T1000 (cell line): ENCODE data around the gene BMP7.
"Not testable (repeated sequence)": the region's sequence is repeated elsewhere in the genome, so short reads cannot be mapped to it uniquely, and the experiment has no call there.

ENCODE experiments used
- DNase-seq: peaks from one replicate; lab custom pipeline; 2025; ENCODE audit warnings: mixed read lengths; lab: John Stamatoyannopoulos, UW

BMP7 gene

DNA sequence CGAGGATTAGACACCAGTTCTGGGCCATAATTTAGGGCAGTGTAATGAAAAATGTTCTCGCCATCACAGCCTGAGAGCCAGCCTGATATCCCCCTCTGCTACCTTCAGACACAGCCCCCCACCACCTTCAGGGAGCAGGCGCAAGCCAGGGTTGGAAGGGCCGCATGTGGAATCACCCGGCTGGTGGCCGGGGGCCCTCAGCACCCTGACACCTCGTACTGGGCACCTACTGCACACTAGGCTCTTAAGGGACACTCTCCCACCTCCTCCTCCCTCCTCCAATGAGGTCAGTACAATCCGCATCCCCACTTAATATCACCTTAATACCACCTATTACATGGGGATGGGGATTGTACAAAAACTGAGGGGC lies 55.5 kb downstream of the BMP7 start:
- DNase-seq = no peak

DNA sequence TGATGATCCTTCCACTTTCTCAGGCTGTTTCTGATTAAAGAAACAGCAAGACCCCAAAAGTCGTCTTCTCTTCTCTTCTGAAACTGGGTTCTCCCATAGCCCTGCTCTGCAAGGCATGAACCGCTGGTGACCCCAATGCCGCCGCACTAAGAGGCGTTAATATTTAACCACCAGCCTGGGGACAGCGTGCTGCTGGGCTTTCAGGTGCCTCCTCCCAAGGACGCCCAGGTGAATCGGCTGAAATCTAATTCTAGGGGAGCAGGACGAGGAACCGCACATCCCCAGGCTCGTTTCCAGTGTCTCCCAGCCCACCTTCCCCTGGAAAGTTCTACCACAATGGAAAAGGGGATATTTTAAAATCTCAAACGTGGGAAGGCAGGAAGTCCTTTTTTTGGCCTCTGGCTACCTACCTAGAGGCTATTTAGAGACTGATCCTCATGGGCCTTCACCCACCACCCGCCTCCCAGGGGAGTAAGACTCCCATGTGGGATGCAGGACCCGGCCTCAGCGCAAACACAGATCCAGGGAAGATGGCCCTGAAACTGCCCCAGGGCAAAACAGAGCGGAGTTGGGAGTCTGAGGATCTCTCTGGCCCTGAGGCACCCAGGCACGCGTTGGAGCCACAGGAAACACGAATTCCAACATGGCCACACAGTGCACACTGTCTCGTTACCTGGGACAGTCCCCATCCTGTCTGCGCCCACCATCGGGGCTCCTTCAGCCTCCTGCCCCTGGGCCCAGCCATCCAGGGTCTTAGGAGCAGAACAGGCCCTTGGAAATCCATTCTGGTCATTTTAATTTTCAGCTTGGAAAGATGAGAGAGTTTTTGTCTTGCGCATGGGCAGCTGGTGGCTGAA lies 56.2 kb downstream of the BMP7 start:
- no peak for DNase-seq

DNA sequence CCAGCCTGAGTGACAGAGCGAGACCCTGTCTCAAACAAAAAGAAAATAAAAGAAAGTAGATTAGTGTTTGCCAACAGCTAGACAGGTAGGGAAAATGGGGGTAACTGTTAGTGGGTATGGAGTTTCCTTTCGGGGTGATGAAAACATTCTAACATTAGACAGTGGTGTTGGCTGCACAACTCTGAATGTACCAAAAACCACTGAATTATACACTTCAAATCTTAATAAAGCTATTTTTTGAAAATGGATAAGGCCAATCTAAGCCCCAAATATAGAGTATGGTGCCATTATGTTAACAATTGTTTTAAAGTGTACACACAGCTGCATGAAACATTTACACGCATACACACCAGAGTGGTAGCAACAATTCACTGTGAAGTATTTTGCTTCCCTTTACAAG lies 57.0 kb downstream of the BMP7 start:
- no peak for DNase-seq

DNA sequence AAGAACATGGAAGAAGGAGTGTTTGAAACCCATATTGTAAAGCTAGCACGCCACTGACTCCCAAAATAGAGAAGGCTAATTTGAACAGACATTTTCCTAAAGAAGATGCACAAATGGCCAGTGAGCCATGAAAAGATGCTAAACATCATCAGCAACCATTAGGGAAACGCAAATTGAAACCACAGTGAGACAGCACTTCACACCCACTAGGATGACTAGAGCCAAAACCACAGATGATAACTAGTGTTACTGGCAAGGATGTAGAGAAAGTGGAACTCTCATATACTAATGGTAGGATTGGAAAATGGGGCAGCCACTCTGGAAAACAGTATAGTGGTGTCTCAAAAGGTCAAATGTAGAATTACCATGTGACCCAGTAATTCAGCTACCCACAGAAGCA lies 58.2 kb downstream of the BMP7 start:
- DNase-seq = no peak

- DNase-seq = no peak
Measured at GRCh38 chr20:57207251-57207650, 59.2 kb downstream of the BMP7 start.

DNA sequence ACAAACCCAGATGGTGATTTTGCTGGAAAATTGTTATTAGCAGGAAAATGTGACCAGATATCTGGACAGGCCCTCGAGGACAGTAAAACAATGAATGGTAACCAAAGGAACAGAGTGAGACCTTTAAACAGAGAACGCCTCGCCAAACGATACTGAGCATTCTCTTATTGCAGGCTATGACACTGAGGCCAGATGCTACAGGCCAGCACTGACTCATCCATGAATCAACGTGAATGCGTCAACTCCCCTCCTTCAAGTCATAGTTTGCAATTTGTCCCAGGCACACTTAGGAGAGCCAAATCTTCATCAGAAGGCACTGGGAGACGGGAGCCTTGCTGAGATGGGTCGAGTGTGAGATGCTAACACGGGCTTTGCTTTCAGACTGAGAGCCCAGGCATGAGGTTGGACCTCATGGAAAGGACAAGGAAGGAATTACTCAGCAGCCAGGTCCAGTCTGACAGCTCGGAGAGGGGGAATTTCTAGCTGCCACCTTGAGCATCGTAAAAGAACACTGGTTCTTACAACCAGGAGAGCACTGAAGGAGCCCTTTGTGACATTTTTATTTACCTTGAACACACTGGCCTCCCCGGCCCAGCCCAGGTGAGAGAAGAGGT lies 60.7 kb downstream of the BMP7 start:
- DNase-seq = no peak

- no peak for DNase-seq
Measured at GRCh38 chr20:57203986-57204385, 62.5 kb downstream of the BMP7 start.

GRCh38 chr20:57203204-57203603 lies 63.2 kb downstream of the BMP7 start:
- DNase-seq = no peak

DNA sequence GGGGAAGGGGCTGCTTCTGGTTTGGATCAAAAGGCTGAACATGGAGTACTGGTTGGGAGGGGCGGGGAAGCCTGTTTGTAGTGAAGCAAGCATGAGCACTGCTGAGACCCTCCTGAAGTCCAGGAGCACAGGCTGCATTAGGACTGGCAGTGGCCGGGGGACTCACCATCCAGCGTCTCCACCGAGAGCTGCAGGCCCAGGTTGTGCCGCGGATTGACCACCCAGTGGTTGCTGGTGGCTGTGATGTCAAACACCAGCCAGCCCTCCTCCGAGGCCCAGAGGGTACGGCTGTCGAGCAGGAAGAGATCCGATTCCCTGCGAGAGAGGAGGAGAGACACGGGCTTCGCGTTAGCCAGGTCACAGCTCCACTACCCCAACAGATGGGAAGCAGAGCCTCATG lies 64.1 kb downstream of the BMP7 start:
- DNase-seq = no peak

- DNase-seq = no peak
Measured at GRCh38 chr20:57200882-57201695, 65.4 kb downstream of the BMP7 start.

DNA sequence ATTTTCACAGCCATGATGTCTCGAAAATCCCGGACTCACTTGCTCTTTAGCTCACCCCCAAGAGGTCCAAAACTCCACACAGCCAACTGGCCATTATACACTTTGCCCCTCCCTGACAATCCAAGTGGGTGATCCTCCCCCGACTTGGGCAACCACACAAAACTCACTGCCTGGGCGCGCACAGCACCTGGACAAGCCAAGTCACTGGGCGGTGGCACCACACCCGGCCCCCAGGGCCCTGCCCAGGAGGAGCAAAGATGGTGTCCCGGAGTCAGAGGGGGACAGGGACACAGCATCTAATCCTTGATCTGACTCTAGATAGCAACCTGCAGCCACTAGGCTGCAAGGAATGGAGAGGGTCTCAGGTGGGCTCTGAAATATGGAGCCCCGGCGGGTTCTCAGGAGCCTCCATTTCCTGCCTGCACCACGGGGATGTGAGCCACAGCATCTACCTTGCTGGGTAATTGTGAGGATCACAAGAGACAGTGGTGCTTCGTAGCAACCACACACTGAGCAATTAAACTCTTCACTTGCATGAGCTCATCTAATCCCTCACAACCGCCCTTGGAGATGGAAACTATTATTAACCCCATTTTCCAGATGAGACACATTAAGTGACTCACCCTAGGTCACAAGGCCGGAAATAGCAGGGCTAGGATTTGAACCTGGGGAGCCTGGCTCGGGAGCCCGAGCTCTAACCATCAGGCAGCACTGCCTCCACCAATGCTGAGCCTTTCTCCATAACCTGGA lies 66.6 kb downstream of the BMP7 start:
- DNase-seq = no peak

DNA sequence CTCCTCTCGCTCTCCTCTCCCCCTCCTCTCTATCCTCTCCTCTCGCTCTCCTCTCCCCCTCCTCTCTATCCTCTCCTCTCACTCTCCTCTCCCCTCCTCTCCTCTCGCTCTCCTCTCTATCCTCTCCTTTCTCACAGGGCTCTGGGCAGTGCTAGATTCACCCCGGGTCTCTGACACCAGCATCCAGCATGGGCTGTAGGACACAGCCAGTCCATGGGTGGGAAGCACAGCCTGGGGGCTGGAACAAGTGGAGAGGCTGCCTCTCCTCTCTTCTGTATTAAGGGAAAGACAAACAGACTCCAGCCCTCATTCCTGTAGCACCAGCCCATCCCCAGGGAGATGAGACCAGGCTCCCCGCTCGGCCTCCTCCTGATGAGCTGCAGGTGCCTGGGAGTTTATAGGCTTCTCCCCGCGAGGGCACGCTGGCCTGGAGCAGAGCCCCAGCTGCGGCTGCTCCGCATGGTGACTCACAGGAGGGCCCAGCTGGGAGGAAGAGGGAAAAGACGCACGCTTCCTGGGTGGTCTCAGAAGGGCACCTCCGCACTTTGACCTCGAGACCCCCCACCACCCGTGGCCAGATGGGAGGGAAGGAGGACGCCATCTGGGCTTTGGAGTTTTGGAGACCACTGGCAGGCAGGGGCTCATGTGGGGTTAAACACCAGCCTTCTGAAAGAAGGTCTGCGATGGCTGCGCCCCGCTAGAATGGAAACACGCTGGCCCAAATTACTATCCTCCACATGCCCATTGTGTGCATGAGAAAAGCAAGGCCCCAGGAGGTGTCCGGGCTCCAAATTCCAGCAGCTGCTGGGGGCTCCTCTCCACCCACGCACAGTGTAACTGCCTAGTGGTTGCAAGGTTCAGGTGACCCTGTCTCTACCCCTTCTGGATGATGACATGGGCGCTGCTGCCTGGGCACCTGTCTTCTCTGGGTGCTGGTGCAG lies 68.0 kb downstream of the BMP7 start:
- DNase-seq = no peak

DNA sequence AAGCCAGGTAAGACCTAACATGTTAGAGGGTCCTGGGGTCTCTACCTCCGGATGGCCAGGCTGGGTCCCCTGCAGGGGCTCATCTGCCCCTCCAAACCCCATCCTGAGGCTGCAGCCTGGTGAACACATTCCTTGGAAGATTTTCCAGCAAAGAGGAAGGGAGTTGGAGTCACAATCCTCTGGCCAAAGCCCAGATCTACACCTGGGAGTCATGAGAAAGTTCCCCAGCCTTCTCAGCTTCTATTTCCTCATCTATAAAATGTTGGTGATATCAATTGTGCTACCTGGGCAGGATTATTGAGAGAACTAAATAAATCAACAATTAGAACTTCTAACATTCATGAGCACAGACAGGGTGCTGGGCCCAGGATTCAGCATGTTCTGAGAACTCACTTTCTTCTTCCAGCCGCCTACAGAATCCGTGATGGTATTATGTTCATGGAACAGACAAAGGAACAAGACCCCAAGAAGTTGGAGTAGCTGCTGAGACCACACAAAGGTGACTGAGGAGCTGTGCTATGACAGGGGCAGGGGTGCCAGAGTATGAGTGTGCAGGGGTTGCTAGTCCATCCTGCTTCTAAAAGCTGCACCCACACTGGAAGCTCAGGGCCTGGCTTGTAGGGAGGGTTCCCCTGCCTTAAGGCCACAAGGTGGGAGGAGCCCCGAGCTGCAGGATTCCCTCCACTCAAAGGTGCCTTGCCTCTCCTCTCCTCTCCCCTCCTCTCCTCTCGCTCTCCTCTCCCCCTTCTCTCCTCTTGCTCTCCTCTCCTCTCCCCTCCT lies 68.9 kb downstream of the BMP7 start:
- no peak for DNase-seq

- DNase-seq = no peak
Measured at GRCh38 chr20:57195469-57196100, 70.9 kb downstream of the BMP7 start.

- no peak for DNase-seq
Measured at GRCh38 chr20:57195023-57195422, 71.4 kb downstream of the BMP7 start.

DNA sequence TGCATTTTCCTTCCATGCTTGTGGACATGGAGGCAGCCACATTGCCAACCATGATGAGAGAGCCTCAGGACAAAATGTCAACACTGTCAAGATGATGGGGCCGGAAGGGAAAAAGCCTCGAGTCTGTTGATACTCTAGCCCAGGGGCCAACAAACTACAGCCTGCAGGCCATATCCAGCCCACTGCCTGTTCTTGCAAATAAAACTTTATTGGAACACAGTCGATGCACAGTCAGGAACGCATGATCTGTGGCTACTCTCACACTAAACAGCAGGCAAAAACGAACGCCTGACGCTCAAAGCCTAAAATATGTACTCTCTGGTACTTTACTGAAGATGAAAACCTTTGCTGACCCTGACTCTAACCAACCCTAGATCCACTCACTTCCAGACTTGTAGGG lies 72.3 kb downstream of the BMP7 start:
- DNase-seq = no peak

DNA sequence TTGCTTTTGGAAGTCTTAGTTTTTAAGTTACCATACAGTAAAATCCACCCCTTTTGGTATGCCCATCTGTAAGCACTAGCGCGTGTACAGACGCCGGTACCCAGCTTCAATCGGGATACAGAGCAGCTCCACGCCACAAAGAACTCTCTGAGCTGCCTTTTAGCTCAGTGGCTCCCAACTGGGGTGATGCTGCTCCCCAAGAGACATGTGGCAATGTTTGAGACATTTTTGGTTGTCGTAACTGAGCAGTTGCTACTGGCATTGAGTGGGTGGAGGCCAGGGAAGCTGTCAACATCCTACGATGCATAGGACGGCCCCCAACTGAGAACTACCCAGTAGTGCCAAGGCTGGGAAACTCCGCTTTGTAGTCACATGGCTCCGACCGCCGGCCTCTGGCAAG lies 73.3 kb downstream of the BMP7 start:
- no peak for DNase-seq

DNA sequence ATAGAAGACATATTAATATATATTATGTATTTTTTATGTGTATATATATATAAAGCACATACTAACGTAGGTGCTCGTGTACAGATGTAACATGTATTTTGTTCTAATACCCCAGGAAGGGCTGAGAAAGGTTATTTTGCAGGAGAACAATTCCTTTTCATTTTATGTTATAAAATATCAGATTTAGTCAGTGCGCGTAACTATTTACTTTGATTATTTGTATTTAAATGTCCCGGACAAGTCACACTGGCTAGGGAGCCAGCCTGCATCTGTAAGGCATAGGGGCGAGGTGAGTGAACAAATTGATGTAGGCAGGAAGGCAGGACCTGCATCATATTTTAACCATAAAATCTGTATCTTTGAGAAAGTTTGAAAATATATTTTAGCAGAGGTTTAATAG lies 74.1 kb downstream of the BMP7 start:
- no peak for DNase-seq

DNA sequence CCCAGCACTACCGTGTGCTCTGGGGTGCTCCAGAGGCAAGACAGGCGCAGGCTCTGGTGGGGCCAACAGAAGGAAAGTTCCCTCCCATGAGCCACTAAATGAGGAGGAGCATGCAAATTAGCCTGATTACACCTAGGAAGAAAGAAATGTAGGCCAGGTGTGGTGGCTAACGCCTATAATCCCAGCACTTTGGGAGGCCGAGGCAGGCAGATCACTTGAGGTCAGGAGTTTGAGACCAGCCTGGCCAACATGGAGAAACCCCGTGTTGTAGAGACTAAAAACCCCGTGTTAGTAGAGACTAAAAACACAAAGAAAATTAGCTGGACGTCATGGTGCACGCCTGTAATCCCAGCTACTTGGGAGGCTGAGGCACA lies 75.2 kb downstream of the BMP7 start:
- DNase-seq = not testable (repeated sequence)
